Measurements from ENCODE around the gene LAG3.
"Not testable (repeated sequence)": the region's sequence is repeated elsewhere in the genome, so short reads cannot be mapped to it uniquely, and the experiment has no call there.

GRCh38 chr12:6742080-6742479, 30.2 kb upstream of the LAG3 start:
- not testable (repeated sequence) for TF ChIP-seq CTCF, POLR2A (IDR thresholded peaks at IDR 0.05)

All from lower leg skin (tissue), 3 donors.